Esophagus squamous epithelium (tissue), 5 donors: Measurements from ENCODE around the gene MINDY4. TPM values are rescaled to one million over a fixed set of nuclear protein-coding genes. Genes with fewer than 3 reads are reported as not detected.

ENCODE experiments used
- DNase-seq: peaks from one replicate; lab custom pipeline; 2025; lab: John Stamatoyannopoulos, UW
- H3K27ac ChIP-seq, 4 donors: fragments of 200-600 bp; sonication (generic); one replicate each; pipeline ENCODE4 v1.5.1; 2016 to 2019; ENCODE audit warnings: mild to moderate bottlenecking in 1 of 4
- H3K27me3 ChIP-seq, 4 donors: fragments of 200-600 bp; sonication (generic); 1 replicate in 3 of 4; 2 replicates in 1 of 4; pipeline versions ENCODE4 v1.5.1 to v1.6.0; 2017 to 2021; ENCODE audit warnings: antibody characterized with exemption in 1 of 4
- H3K36me3 ChIP-seq, 3 donors: fragments of 200-600 bp; sonication (generic); one replicate each; pipeline ENCODE4 v1.5.1; 2016 to 2019
- H3K4me1 ChIP-seq, 3 donors: fragments of 200-600 bp; sonication (generic); one replicate each; pipeline ENCODE4 v1.5.1; 2017 to 2019
- H3K4me3 ChIP-seq, 4 donors: fragments of 200-600 bp; sonication (generic); 1 replicate in 3 of 4; 2 replicates in 1 of 4; pipeline ENCODE4 v1.5.1; 2016 to 2019; ENCODE audit warnings: mild to moderate bottlenecking in 2 of 4, moderate library complexity in 1 of 4
- H3K9me3 ChIP-seq, 3 donors: fragments of 200-600 bp; sonication (generic); one replicate each; pipeline ENCODE4 v1.5.1; 2016 to 2019
- POLR2A ChIP-seq, 4 donors: fragments of 450-650 bp; IDR thresholded peaks; one replicate each; pipeline ENCODE4 v1.6.1; 2017; ENCODE audit warnings: antibody characterized with exemption in 4 of 4, mild to moderate bottlenecking in 4 of 4, moderate library complexity in 3 of 4
- WGBS, 2 donors: methylation state at CpG; one replicate each; pipeline ENCODE4 v1.1.5; 2018; 5-methylcytosine and 5-hydroxymethylcytosine counted together
- intact Hi-C: fragments of 100-400 bp; cut with DNase I; formaldehyde crosslinking; loops from one replicate; pipeline ENCODE4 v1.15.0; 2022
- total RNA-seq, 4 donors: library from RNA; depleted of rRNA; stranded (reverse); fragments of >200 nt; gene quantifications; one replicate each; pipeline ENCODE4 v1.1.0, GENCODE V29; 2016
- TF ChIP-seq, protein P1 (sequence below), 6 experiments: fragments of 450-650 bp in 4 of 6; fragments of 200-600 bp in 2 of 6; sonication (generic) in 2 of 6; IDR thresholded peaks; one replicate each; pipeline ENCODE4 v1.5.1; 2016 to 2019; ENCODE audit warnings: antibody characterized with exemption in 6 of 6, mild to moderate bottlenecking in 4 of 6, moderate library complexity in 4 of 6
- donor health status: DM: yes; HTN: yes; CAD: no.

MINDY4 gene
- total RNA-seq, 4 donors from 2014 or later = 2.5 to 6.3 (median 3.3) TPM

GRCh38 chr7:30923009-30923773 lies 152.0 kb downstream of the MINDY4 start:
- H3K36me3 ChIP-seq = peaks cover 0 to 39% (median 10%) of the 10 kb centered on the region in 3 donors
- no peaks in the 10 kb centered on the region for H3K27me3 ChIP-seq
- peak overlapping the region in 2 of 4 donors; percentile 10 to 82 for H3K27ac ChIP-seq
- intact Hi-C loops = no loop called here
- peaks cover 7 to 38% (median 24%) of the 10 kb centered on the region in 3 donors for H3K4me1 ChIP-seq
- 90% methylated on average over 7 to 10 of the region's 19 CpGs for WGBS, 2 donors
- no peak for DNase-seq
- TF ChIP-seq, protein P1, sequence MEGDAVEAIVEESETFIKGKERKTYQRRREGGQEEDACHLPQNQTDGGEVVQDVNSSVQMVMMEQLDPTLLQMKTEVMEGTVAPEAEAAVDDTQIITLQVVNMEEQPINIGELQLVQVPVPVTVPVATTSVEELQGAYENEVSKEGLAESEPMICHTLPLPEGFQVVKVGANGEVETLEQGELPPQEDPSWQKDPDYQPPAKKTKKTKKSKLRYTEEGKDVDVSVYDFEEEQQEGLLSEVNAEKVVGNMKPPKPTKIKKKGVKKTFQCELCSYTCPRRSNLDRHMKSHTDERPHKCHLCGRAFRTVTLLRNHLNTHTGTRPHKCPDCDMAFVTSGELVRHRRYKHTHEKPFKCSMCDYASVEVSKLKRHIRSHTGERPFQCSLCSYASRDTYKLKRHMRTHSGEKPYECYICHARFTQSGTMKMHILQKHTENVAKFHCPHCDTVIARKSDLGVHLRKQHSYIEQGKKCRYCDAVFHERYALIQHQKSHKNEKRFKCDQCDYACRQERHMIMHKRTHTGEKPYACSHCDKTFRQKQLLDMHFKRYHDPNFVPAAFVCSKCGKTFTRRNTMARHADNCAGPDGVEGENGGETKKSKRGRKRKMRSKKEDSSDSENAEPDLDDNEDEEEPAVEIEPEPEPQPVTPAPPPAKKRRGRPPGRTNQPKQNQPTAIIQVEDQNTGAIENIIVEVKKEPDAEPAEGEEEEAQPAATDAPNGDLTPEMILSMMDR (IDR thresholded peaks at IDR 0.05) = no peak
- no peak for TF ChIP-seq POLR2A (IDR thresholded peaks at IDR 0.05)
- no peak overlapping the region for H3K4me3 ChIP-seq
- H3K9me3 ChIP-seq = peaks cover 0 to 5% (median 4%) of the 10 kb centered on the region in 3 donors

DNA sequence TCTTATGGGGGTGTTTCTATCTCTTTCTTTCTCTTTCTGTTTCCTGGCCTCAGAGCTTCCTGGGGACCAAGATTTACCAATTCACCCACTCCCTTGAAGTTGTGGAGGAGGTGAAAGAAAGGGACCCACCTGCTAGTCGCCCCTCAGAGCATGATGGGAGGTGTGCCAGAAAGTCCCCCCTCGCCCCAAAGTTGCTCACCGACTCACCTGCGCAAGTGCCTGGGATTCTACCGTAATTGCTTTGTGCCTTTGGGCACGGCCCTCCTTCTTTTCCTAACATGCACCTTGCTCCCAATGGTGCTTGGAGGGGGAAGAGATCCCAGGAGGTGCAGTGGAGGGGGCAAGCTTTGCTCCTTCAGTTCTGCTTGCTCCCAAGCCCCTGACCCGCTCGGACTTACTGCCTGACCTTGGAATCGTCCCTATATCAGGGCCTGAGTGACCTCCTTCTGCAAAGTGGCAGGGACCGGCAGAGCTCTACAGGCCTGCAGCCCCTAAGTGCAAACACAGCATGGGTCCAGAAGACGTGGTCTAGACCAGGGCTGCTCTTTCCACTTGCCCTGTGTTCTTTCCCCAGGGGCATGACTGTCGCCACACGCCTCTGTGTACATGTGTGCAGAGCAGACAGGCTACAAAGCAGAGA lies 152.7 kb downstream of the MINDY4 start:
- Histone ChIP-seq H3K4me3 (no peak overlapping the region), H3K9me3 (peaks cover 0 to 5% (median 4%) of the 10 kb centered on the region in 3 donors), H3K36me3 (peaks cover 0 to 39% (median 10%) of the 10 kb centered on the region in 3 donors), H3K27me3 (no peaks in the 10 kb centered on the region), H3K4me1 (peaks cover 7 to 31% (median 20%) of the 10 kb centered on the region in 3 donors), H3K27ac (no peak overlapping the region)
- DNase-seq = no peak
- intact Hi-C loops = no loop called here
- WGBS, 2 donors = 72 to 75% methylated on average over 7 to 9 of the region's 13 CpGs
- TF ChIP-seq, protein P1 (IDR thresholded peaks at IDR 0.05) = no peak
- no peak for TF ChIP-seq POLR2A (IDR thresholded peaks at IDR 0.05)

- no peak overlapping the region for H3K27ac ChIP-seq
- DNase-seq = no peak
- H3K27me3 ChIP-seq = no peaks in the 10 kb centered on the region
- TF ChIP-seq, protein P1 (IDR thresholded peaks at IDR 0.05) = no peak
- TF ChIP-seq POLR2A (IDR thresholded peaks at IDR 0.05) = no peak
- peaks cover 0 to 5% (median 4%) of the 10 kb centered on the region in 3 donors for H3K9me3 ChIP-seq
- no peak overlapping the region for H3K4me3 ChIP-seq
- H3K36me3 ChIP-seq = peaks cover 0 to 39% (median 10%) of the 10 kb centered on the region in 3 donors
- peaks cover 7 to 24% (median 20%) of the 10 kb centered on the region in 3 donors for H3K4me1 ChIP-seq
- intact Hi-C loops = no loop called here
These were observed 153.4 kb downstream of the MINDY4 start for GRCh38 chr7:30924624-30925023.

GRCh38 chr7:30925117-30925516 lies 153.9 kb downstream of the MINDY4 start:
- WGBS, 2 donors = 48 to 55% methylated on average over 2 of the region's 2 CpGs
- intact Hi-C loops = no loop called here
- Histone ChIP-seq H3K9me3 (peaks cover 0 to 5% (median 4%) of the 10 kb centered on the region in 3 donors), H3K4me3 (no peak overlapping the region), H3K27me3 (no peaks in the 10 kb centered on the region), H3K4me1 (peaks cover 3 to 19% (median 17%) of the 10 kb centered on the region in 3 donors), H3K36me3 (peaks cover 0 to 39% (median 10%) of the 10 kb centered on the region in 3 donors), H3K27ac (no peak overlapping the region)
- no peak for DNase-seq
- TF ChIP-seq, protein P1 (IDR thresholded peaks at IDR 0.05) = no peak
- no peak for TF ChIP-seq POLR2A (IDR thresholded peaks at IDR 0.05)

DNA sequence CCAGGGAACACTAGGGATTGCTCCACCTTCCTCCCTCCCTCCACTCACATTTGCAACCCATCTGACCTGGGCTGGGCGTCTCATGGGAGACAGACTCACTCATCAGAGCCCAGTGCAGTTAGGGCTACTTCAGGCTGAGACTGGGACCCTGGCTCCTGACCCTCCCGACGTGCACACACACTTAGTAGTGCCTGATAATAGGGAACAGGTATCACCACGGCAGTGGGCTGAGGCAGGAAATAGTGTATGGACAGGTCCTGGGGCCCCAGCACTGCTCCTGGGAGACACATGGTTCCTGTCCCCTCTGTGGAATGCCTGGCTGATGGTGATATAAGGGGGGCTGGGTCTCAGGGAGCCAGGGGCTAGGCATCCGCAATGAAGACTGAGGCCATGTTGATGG lies 154.7 kb downstream of the MINDY4 start:
- TF ChIP-seq, protein P1 (IDR thresholded peaks at IDR 0.05) = no peak
- TF ChIP-seq POLR2A (IDR thresholded peaks at IDR 0.05) = no peak
- no peak for DNase-seq
- Histone ChIP-seq H3K4me3 (no peak overlapping the region), H3K27me3 (no peaks in the 10 kb centered on the region), H3K9me3 (peaks cover 0 to 5% (median 4%) of the 10 kb centered on the region in 3 donors), H3K36me3 (peaks cover 0 to 39% (median 10%) of the 10 kb centered on the region in 3 donors), H3K4me1 (peaks cover 0 to 11% (median 9%) of the 10 kb centered on the region in 3 donors), H3K27ac (no peak overlapping the region)
- WGBS, 2 donors = 67 to 84% methylated on average over 1 to 4 of the region's 5 CpGs
- intact Hi-C loops = no loop called here
